BE2C (cell line): ENCODE measurements around the gene IL2RG.

Experiments
- DNase-seq: peaks from one replicate; pipeline ENCODE4 v3.0.0-alpha.2; 2020
- H3K27me3 ChIP-seq: fragments of 250-450 bp; sonication (Bioruptor Pico); 2 replicates; pipeline ENCODE4 v1.5.1; 2020; ENCODE audit warnings: mild to moderate bottlenecking
- H3K36me3 ChIP-seq: fragments of 250-450 bp; sonication (Bioruptor Pico); 2 replicates; pipeline ENCODE4 v1.5.1; 2020; ENCODE audit warnings: mild to moderate bottlenecking
- H3K4me1 ChIP-seq: fragments of 250-450 bp; sonication (Bioruptor Pico); 2 replicates; pipeline ENCODE4 v1.5.1; 2020
- H3K4me3 ChIP-seq: 2 replicates; pipeline ENCODE4 v1.5.1; 2011; ENCODE audit warnings: low read depth, low read length
- H3K9me3 ChIP-seq: fragments of 250-450 bp; sonication (Bioruptor Pico); 2 replicates; pipeline ENCODE4 v1.5.1; 2020
- CTCF ChIP-seq: IDR thresholded peaks from 2 replicates; pipeline ENCODE4 v1.5.1; 2012; ENCODE audit warnings: mild to moderate bottlenecking, low read depth, low read length

IL2RG gene

GRCh38 chrX:71151366-71151765 is 40.0 kb upstream of the IL2RG start:
- Histone ChIP-seq H3K4me3 (no peak overlapping the region), H3K36me3 (no peaks in the 10 kb centered on the region), H3K9me3 (no peaks in the 10 kb centered on the region), H3K27me3 (no peaks in the 10 kb centered on the region), H3K4me1 (no peaks in the 10 kb centered on the region)
- no peak for DNase-seq
- no peak for TF ChIP-seq CTCF

- no peak overlapping the region for H3K4me3 ChIP-seq
- H3K9me3 ChIP-seq: no peaks in the 10 kb centered on the region
- DNase-seq: no peak
- no peaks in the 10 kb centered on the region for H3K4me1 ChIP-seq
- H3K36me3 ChIP-seq: no peaks in the 10 kb centered on the region
- TF ChIP-seq CTCF: no peak
- H3K27me3 ChIP-seq: no peaks in the 10 kb centered on the region
Measured at GRCh38 chrX:71148278-71148663, 36.9 kb upstream of the IL2RG start.

GRCh38 chrX:71147496-71148277 is 36.3 kb upstream of the IL2RG start:
- TF ChIP-seq CTCF: no peak

GRCh38 chrX:71144651-71145050 is 33.3 kb upstream of the IL2RG start, which contains the start of gene NLGN3:
Gene NLGN3 (plus strand): TSS chrX:71144841. CDS start chrX:71147750, 2,909 bp downstream.
- no peak for TF ChIP-seq CTCF
- no peak for DNase-seq
- H3K27me3 ChIP-seq: no peaks in the 10 kb centered on the region
- no peaks in the 10 kb centered on the region for H3K4me1 ChIP-seq
- no peaks in the 10 kb centered on the region for H3K9me3 ChIP-seq
- H3K36me3 ChIP-seq: peaks cover 4% of the 10 kb centered on the region
- H3K4me3 ChIP-seq: no peak within 1 kb of the TSS

More at GRCh38 chrX:71147496-71148277, 36.3 kb upstream of the IL2RG start:
- DNase-seq: no peak
- H3K4me1 ChIP-seq: no peaks in the 10 kb centered on the region
- H3K9me3 ChIP-seq: no peaks in the 10 kb centered on the region
- no peaks in the 10 kb centered on the region for H3K27me3 ChIP-seq
- H3K36me3 ChIP-seq: no peaks in the 10 kb centered on the region
- no peak overlapping the region for H3K4me3 ChIP-seq

- Histone ChIP-seq H3K4me3 (no peak overlapping the region), H3K9me3 (no peaks in the 10 kb centered on the region), H3K27me3 (no peaks in the 10 kb centered on the region), H3K36me3 (peaks cover 4% of the 10 kb centered on the region), H3K4me1 (no peaks in the 10 kb centered on the region)
- TF ChIP-seq CTCF: no peak
- no peak for DNase-seq
Measured at GRCh38 chrX:71143508-71143907, 32.1 kb upstream of the IL2RG start.

GRCh38 chrX:71140440-71140839 is 29.1 kb upstream of the IL2RG start:
- no peak overlapping the region for H3K4me3 ChIP-seq
- DNase-seq: no peak
- H3K4me1 ChIP-seq: no peaks in the 10 kb centered on the region
- H3K9me3 ChIP-seq: no peaks in the 10 kb centered on the region
- no peak for TF ChIP-seq CTCF
- H3K36me3 ChIP-seq: peaks cover 4% of the 10 kb centered on the region
- no peaks in the 10 kb centered on the region for H3K27me3 ChIP-seq
